B cell (primary cell): Measurements from ENCODE around the gene KANK3. TPM values are rescaled to one million over a fixed set of nuclear protein-coding genes. Genes with fewer than 3 reads are reported as not detected.

Experiments used
- ATAC-seq: fragments of 200-7000 bp; cut with Tn5 transposase; one replicate; pipeline ENCODE4 v1.10.0; 2021; ENCODE audit warnings: low read depth, mild to moderate bottlenecking, moderate number of reproducible peaks, moderate library complexity
- CTCF ChIA-PET: fragments of 350-600 bp; sonication (Branson Sonifier 250); formaldehyde crosslinking; loops from one replicate; lab custom pipeline; 2021; ENCODE audit warnings: antibody characterized with exemption, inconsistent platforms; lab: Charles Lee
- POLR2A ChIA-PET: fragments of 350-600 bp; sonication (Branson Sonifier 250); formaldehyde crosslinking; loops from one replicate; lab custom pipeline; 2021; ENCODE audit warnings: antibody characterized with exemption; lab: Charles Lee
- DNase-seq: peaks from one replicate; pipeline ENCODE4 v3.0.0; 2013
- H2AFZ ChIP-seq: 2 replicates; pipeline ENCODE4 v1.6.1; 2012; ENCODE audit warnings: mild to moderate bottlenecking, low read depth, low read length; ENCODE audit not compliant: insufficient read depth, poor library complexity, severe bottlenecking
- H3K27ac ChIP-seq, 2 donors: 1 replicate in 1 of 2; 2 replicates in 1 of 2; pipeline ENCODE4 v1.5.1; 2012 to 2013; ENCODE audit warnings: low read length in 2 of 2, mild to moderate bottlenecking in 2 of 2, moderate library complexity in 1 of 2
- H3K27me3 ChIP-seq, 4 experiments: fragments of 200-600 bp in 1 of 4; sonication (generic) in 1 of 4; replicated peaks in 1 of 4; 1 replicate in 2 of 4; 2 replicates in 2 of 4; pipeline versions ENCODE4 v1.6.1 to v1.7.0; 2013 to 2016; ENCODE audit warnings: low read length in 3 of 4, mild to moderate bottlenecking in 2 of 4, mixed read lengths in 1 of 4, moderate library complexity in 1 of 4; ENCODE audit not compliant: insufficient read depth in 4 of 4, control insufficient read depth in 3 of 4; ENCODE audit errors: control extremely low read depth in 1 of 4
- H3K36me3 ChIP-seq, 2 experiments: replicated peaks in 1 of 2; 1 replicate in 1 of 2; 2 replicates in 1 of 2; pipeline versions ENCODE4 v1.6.1 to v1.7.1; 2013; ENCODE audit warnings: low read length in 1 of 2; ENCODE audit not compliant: insufficient read depth in 2 of 2, control insufficient read depth in 1 of 2; ENCODE audit errors: control extremely low read depth in 1 of 2, extremely low read depth in 1 of 2
- H3K4me1 ChIP-seq, 2 donors: fragments of 200-600 bp in 1 of 2; sonication (generic) in 1 of 2; 1 replicate in 1 of 2; 2 replicates in 1 of 2; pipeline versions ENCODE4 v1.5.1 to v1.6.1; 2013 to 2017; ENCODE audit warnings: low read length in 2 of 2; ENCODE audit not compliant: control insufficient read depth in 2 of 2, insufficient read depth in 2 of 2
- H3K4me2 ChIP-seq: replicated peaks from 2 replicates; pipeline ENCODE3; 2012; ENCODE audit warnings: mild to moderate bottlenecking, low read depth, low read length; ENCODE audit not compliant: poor library complexity, severe bottlenecking
- H3K4me3 ChIP-seq, 5 experiments: fragments of 200-600 bp in 1 of 5; sonication (generic) in 1 of 5; 1 replicate in 3 of 5; 2 replicates in 2 of 5; pipeline versions ENCODE4 v1.5.1 to v1.7.0; 2011 to 2016; ENCODE audit warnings: low read length in 4 of 5, mild to moderate bottlenecking in 4 of 5, low read depth in 2 of 5, control low read depth in 1 of 5, moderate library complexity in 1 of 5; ENCODE audit not compliant: insufficient read depth in 1 of 5; ENCODE audit errors: control extremely low read depth in 1 of 5, extremely low read depth in 1 of 5
- H3K79me2 ChIP-seq: fragments of 200-600 bp; sonication (generic); one replicate; pipeline ENCODE4 v1.6.0; 2016; ENCODE audit warnings: low read length; ENCODE audit not compliant: control insufficient read depth, insufficient read depth
- H3K9ac ChIP-seq: fragments of 200-600 bp; sonication (generic); 2 replicates; pipeline ENCODE4 v1.6.1; 2017; ENCODE audit warnings: mild to moderate bottlenecking, low read length, moderate library complexity
- H3K9me3 ChIP-seq, 3 donors: one replicate each; pipeline versions ENCODE4 v1.6.1 to v1.7.1; 2013; ENCODE audit warnings: low read length in 2 of 3; ENCODE audit not compliant: control insufficient read depth in 2 of 3, insufficient read depth in 1 of 3; ENCODE audit errors: control extremely low read depth in 1 of 3
- H4K20me1 ChIP-seq: 2 replicates; pipeline ENCODE4 v1.6.0; 2012; ENCODE audit warnings: mild to moderate bottlenecking, low read length; ENCODE audit not compliant: insufficient read depth, control insufficient read depth, poor library complexity, severe bottlenecking
- H3K27ac Mint-ChIP-seq: one replicate; pipeline ENCODE4 v1.8.0; 2021; ENCODE audit warnings: mixed read lengths
- H3K27me3 Mint-ChIP-seq: one replicate; pipeline ENCODE4 v1.8.0; 2021; ENCODE audit warnings: mixed read lengths
- H3K4me1 Mint-ChIP-seq: one replicate; pipeline ENCODE4 v1.8.0; 2021; ENCODE audit warnings: mixed read lengths
- H3K4me3 Mint-ChIP-seq: one replicate; pipeline ENCODE4 v1.8.0; 2021; ENCODE audit warnings: mixed read lengths
- H3K9me3 Mint-ChIP-seq: one replicate; pipeline ENCODE4 v1.8.0; 2022; ENCODE audit warnings: mixed read lengths; ENCODE audit not compliant: insufficient read depth
- CTCF ChIP-seq: fragments of 200-600 bp; IDR thresholded peaks from one replicate; pipeline ENCODE4 v1.8.0; 2022; ENCODE audit warnings: antibody characterized with exemption, mild to moderate bottlenecking
- EZH2 ChIP-seq: IDR thresholded peaks from 2 replicates; pipeline ENCODE4 v1.6.1; 2012; ENCODE audit warnings: borderline replicate concordance, low read depth, mild to moderate bottlenecking, moderate library complexity, low read length; ENCODE audit not compliant: insufficient read depth, poor library complexity, severe bottlenecking
- WGBS: methylation state at CpG from one replicate; pipeline ENCODE4 v1.1.5; 2013; ENCODE audit warnings: missing lambda C conversion rate; ENCODE audit not compliant: insufficient coverage; 5-methylcytosine and 5-hydroxymethylcytosine counted together
- intact Hi-C: fragments of 100-400 bp; cut with micrococcal nuclease; formaldehyde crosslinking; loops from one replicate; pipeline ENCODE4 v1.10.0; 2022
- polyA plus RNA-seq: library from polyadenylated mRNA; depleted of rRNA; stranded (reverse); fragments of >200 nt; gene quantifications from 2 replicates; pipeline ENCODE4 v1.2.3, GENCODE V29; 2012
- total RNA-seq, 2 donors: library from RNA; stranded (reverse); fragments of 120-200 nt in 1 of 2; gene quantifications; 1 replicate in 1 of 2; 2 replicates in 1 of 2; pipeline versions ENCODE4 v1.2.3 to v1.2.4, GENCODE V29; 2013 to 2022

KANK3 gene
- total and polyA plus RNA-seq, 2 donors (not counting 1 experiment from before 2014, with no cell fraction given), result 0.27 to 0.34 TPM

- Histone ChIP-seq H3K4me1 (peaks cover 5 to 16% of the 10 kb centered on the region in 2 donors), H3K79me2 (no peaks in the 10 kb centered on the region), H3K9me3 (peaks cover 0 to 10% (median 0%) of the 10 kb centered on the region in 3 donors), H3K4me3 (no peak overlapping the region), H3K27ac (no peak overlapping the region), H2AFZ (no peak overlapping the region), H3K36me3 (no peaks in the 10 kb centered on the region), H3K4me2 (no peak overlapping the region), H4K20me1 (no peaks in the 10 kb centered on the region), H3K9ac (no peak overlapping the region), H3K27me3 (peaks cover 0 to 36% (median 12%) of the 10 kb centered on the region in 4 experiments)
- Mint-ChIP-seq H3K9me3 (no peaks in the 10 kb centered on the region), H3K4me1 (peaks cover 6% of the 10 kb centered on the region), H3K27me3 (peaks cover 15% of the 10 kb centered on the region), H3K27ac (no peak overlapping the region), H3K4me3 (peak overlapping the region; percentile 47)
- DNase-seq, result peak; percentile 9
- ChIA-PET POLR2A (no interaction called here), CTCF (interaction anchor here (1.4 kb wide), 1 partner anchor 21 kb away, joined by 3 read pairs; no protein-coding TSS in a partner anchor)
- 39% methylated on average over 51 of the region's 52 CpGs for WGBS
- no peak for TF ChIP-seq EZH2
- no peak for TF ChIP-seq CTCF
- no peak for ATAC-seq
- intact Hi-C loops, result no loop called here
Observed at GRCh38 chr19:8332976-8333766, 9.9 kb downstream of the KANK3 start.

DNA sequence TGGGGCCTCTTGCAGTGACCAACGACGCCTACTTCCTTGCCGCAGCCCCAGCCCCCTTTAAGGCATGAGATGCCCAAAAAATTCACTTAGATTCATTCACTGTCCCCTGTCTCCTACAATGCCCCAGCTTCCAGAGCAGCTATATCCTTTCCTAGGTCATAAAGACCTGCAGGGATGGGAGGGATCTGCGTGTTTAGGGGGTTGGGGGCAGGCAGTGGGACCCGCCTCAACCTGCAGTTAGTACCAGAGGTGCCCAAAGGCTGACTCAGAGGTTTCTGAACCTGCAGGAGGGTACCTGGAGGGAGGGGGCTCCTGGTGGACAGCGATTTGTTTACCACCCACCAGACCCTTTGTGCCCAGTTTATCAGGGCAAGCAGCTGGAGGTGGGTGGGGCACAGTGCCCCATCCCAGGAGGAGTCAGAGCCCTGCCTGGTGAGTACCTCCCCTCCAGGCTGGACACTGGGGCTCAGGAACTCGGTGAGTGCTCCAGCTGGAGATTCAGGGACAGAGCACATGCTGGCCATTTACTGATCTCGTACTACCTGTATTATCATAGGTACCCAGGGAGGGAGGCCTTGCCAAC, 11.7 kb downstream of the KANK3 start:
- no peak overlapping the region for H3K4me3 Mint-ChIP-seq
- Histone ChIP-seq H3K4me1 (peaks cover 5 to 16% of the 10 kb centered on the region in 2 donors), H3K4me2 (no peak overlapping the region), H3K9me3 (peaks cover 0 to 10% (median 0%) of the 10 kb centered on the region in 3 donors), H3K27ac (no peak overlapping the region), H3K79me2 (no peaks in the 10 kb centered on the region), H3K9ac (no peak overlapping the region), H3K27me3 (peaks cover 0 to 27% (median 10%) of the 10 kb centered on the region in 4 experiments), H2AFZ (no peak overlapping the region), H3K36me3 (no peaks in the 10 kb centered on the region), H3K4me3 (no peak overlapping the region), H4K20me1 (no peaks in the 10 kb centered on the region)
- intact Hi-C loops, result no loop called here
- whole genome bisulfite sequencing, result 83% methylated on average over 4 of the region's 8 CpGs
- TF ChIP-seq CTCF, result no peak
- TF ChIP-seq EZH2, result no peak
- H3K27me3 Mint-ChIP-seq, result peaks cover 5% of the 10 kb centered on the region
- ATAC-seq (no peak), DNase-seq (no peak)
- ChIA-PET CTCF (no interaction called here), POLR2A (interaction anchor here (0.8 kb wide), 1 partner anchor 10 kb away, joined by 3 read pairs; no protein-coding TSS in a partner anchor)
- no peaks in the 10 kb centered on the region for H3K9me3 Mint-ChIP-seq
- H3K27ac Mint-ChIP-seq, result no peak overlapping the region
- H3K4me1 Mint-ChIP-seq, result peaks cover 6% of the 10 kb centered on the region
